Ramos (cell line): Measurements from ENCODE around the gene SLC2A5.
"Not testable (repeated sequence)": the region's sequence is repeated elsewhere in the genome, so short reads cannot be mapped to it uniquely, and the experiment has no call there.

Source experiments
- in situ Hi-C: fragments of 300-500 bp; cut with MboI; formaldehyde crosslinking; loops from one replicate; pipeline ENCODE4 v1.14.3; 2022; ENCODE audit warnings: low sequenced_read_pairs; ENCODE audit not compliant: unreplicated experiment

SLC2A5 gene

GRCh38 chr1:9069326-9070100 lies at the start of gene SLC2A5:
TSS of gene SLC2A5 (minus strand) at chr1:9069635. CDS start at chr1:9069536, 99 bp downstream.
- in situ Hi-C loops = loop anchor here (25.0 kb wide), 1 partner anchor 532 kb away; no protein-coding TSS in a partner anchor

- in situ Hi-C loops = no loop called here
Observed at GRCh38 chr1:9118186-9118585, 48.8 kb upstream of the SLC2A5 start.

GRCh38 chr1:9115351-9116205 lies 46.1 kb upstream of the SLC2A5 start:
- in situ Hi-C loops = no loop called here

- in situ Hi-C loops = no loop called here
Observed at GRCh38 chr1:9112961-9113880, 43.8 kb upstream of the SLC2A5 start.

- in situ Hi-C loops = no loop called here
Observed at GRCh38 chr1:9111957-9112356, 42.5 kb upstream of the SLC2A5 start.

- in situ Hi-C loops = no loop called here
Observed at GRCh38 chr1:9111357-9111691, 41.9 kb upstream of the SLC2A5 start.

GRCh38 chr1:9110669-9111356 lies 41.4 kb upstream of the SLC2A5 start:
- in situ Hi-C loops = no loop called here

GRCh38 chr1:9108056-9108665 lies 38.7 kb upstream of the SLC2A5 start:
- in situ Hi-C loops = loop anchor here (10.0 kb wide), 1 partner anchor 183 kb away; no protein-coding TSS in a partner anchor

GRCh38 chr1:9107136-9107535 lies 37.7 kb upstream of the SLC2A5 start:
- in situ Hi-C loops = loop anchor here (10.0 kb wide), 1 partner anchor 182 kb away; no protein-coding TSS in a partner anchor

GRCh38 chr1:9106286-9106685 lies 36.9 kb upstream of the SLC2A5 start:
- in situ Hi-C loops = loop anchor here (10.0 kb wide), 1 partner anchor 181 kb away; no protein-coding TSS in a partner anchor

GRCh38 chr1:9105336-9105867 lies 36.0 kb upstream of the SLC2A5 start:
- in situ Hi-C loops = loop anchor here (10.0 kb wide), 1 partner anchor 181 kb away; no protein-coding TSS in a partner anchor

- in situ Hi-C loops = loop anchor here (5.0 to 10.0 kb wide), 2 partner anchors 89 to 177 kb away; no protein-coding TSS in a partner anchor
Observed at GRCh38 chr1:9101510-9102146, 32.2 kb upstream of the SLC2A5 start.

- in situ Hi-C loops = loop anchor here (5.0 to 10.0 kb wide), 2 partner anchors 88 to 176 kb away; no protein-coding TSS in a partner anchor
Observed at GRCh38 chr1:9100471-9101043, 31.1 kb upstream of the SLC2A5 start.

- in situ Hi-C loops = no loop called here
Observed at GRCh38 chr1:9099555-9099954, 30.1 kb upstream of the SLC2A5 start.

- in situ Hi-C loops = no loop called here
Observed at GRCh38 chr1:9097947-9098705, 28.7 kb upstream of the SLC2A5 start.

- in situ Hi-C loops = no loop called here
Observed at GRCh38 chr1:9095818-9096217, 26.4 kb upstream of the SLC2A5 start.

GRCh38 chr1:9093996-9094595 lies 24.7 kb upstream of the SLC2A5 start:
- in situ Hi-C loops = not testable (repeated sequence)
